HG03280 (cell line): ENCODE results near the gene RUVBL2.
"Not testable (repeated sequence)": the region's sequence is repeated elsewhere in the genome, so short reads cannot be mapped to it uniquely, and the experiment has no call there.

Experiments used
- ATAC-seq: cut with Tn5 transposase; IDR thresholded peaks from one replicate; pipeline ENCODE4 v1.9.1; 2021; ENCODE audit warnings: mild to moderate bottlenecking, moderate library complexity; ENCODE audit not compliant: unreplicated experiment

The RUVBL2 gene

GRCh38 chr19:49038557-49039276, 45.0 kb downstream of the RUVBL2 start:
- ATAC-seq, result not testable (repeated sequence)

- ATAC-seq, result not testable (repeated sequence)
Measured at GRCh38 chr19:49039736-49040135, 46.0 kb downstream of the RUVBL2 start.

- no peak for ATAC-seq
Measured at GRCh38 chr19:49042177-49042576, 48.5 kb downstream of the RUVBL2 start.

- ATAC-seq, result not testable (repeated sequence)
Measured at GRCh38 chr19:49042666-49043065, 49.0 kb downstream of the RUVBL2 start.

- not testable (repeated sequence) for ATAC-seq
Measured at GRCh38 chr19:49043548-49043947, 49.9 kb downstream of the RUVBL2 start, which contains the start of gene CGB5. TSS of gene CGB5 (plus strand) at chr19:49043848. CDS start at chr19:49044210, 362 bp downstream.

GRCh38 chr19:49049011-49049410, 55.3 kb downstream of the RUVBL2 start, which contains the start of gene CGB8:
TSS of gene CGB8 (minus strand) at chr19:49049111. CDS start at chr19:49048739, 372 bp downstream.
- ATAC-seq, result not testable (repeated sequence)

- ATAC-seq, result not testable (repeated sequence)
Measured at GRCh38 chr19:49049834-49050233, 56.1 kb downstream of the RUVBL2 start.

- not testable (repeated sequence) for ATAC-seq
Measured at GRCh38 chr19:49050376-49051033, 56.8 kb downstream of the RUVBL2 start.

GRCh38 chr19:49056101-49056901, 62.6 kb downstream of the RUVBL2 start:
- no peak for ATAC-seq

GRCh38 chr19:49056902-49057596, 63.4 kb downstream of the RUVBL2 start:
- not testable (repeated sequence) for ATAC-seq

- no peak for ATAC-seq
Measured at GRCh38 chr19:49057636-49058234, 64.0 kb downstream of the RUVBL2 start, which contains the start of gene CGB7. TSS of gene CGB7 (minus strand) at chr19:49057749. CDS start at chr19:49055375, 2,374 bp downstream.

GRCh38 chr19:49058562-49058961, 64.9 kb downstream of the RUVBL2 start:
- ATAC-seq, result no peak

- no peak for ATAC-seq
Measured at GRCh38 chr19:49059053-49059452, 65.4 kb downstream of the RUVBL2 start.

- ATAC-seq, result no peak
Measured at GRCh38 chr19:49061000-49061399, 67.3 kb downstream of the RUVBL2 start.

GRCh38 chr19:49061445-49061844, 67.8 kb downstream of the RUVBL2 start:
- no peak for ATAC-seq

GRCh38 chr19:49064029-49064629, 70.4 kb downstream of the RUVBL2 start:
- no peak for ATAC-seq

GRCh38 chr19:49064768-49065611, 71.3 kb downstream of the RUVBL2 start, which contains the start of gene NTF4:
TSS of gene NTF4 (minus strand) at chr19:49064818. CDS start at chr19:49061997, 2,821 bp downstream.
- no peak for ATAC-seq
